Smooth muscle cell (in vitro differentiated cells): ENCODE results near the gene LLPH. TPM values are rescaled to one million over a fixed set of nuclear protein-coding genes. Genes with fewer than 3 reads are reported as not detected.

Source experiments
- DNase-seq: peaks from one replicate; lab custom pipeline; 2025; ENCODE audit not compliant: unreplicated experiment; lab: John Stamatoyannopoulos, UW
- H2AFZ ChIP-seq: fragments of 200-600 bp; sonication (generic); 2 replicates; pipeline ENCODE4 v1.6.0; 2016; ENCODE audit warnings: antibody characterized with exemption, low read depth, mild to moderate bottlenecking
- H3F3A ChIP-seq: fragments of 200-600 bp; sonication (generic); 2 replicates; pipeline ENCODE4 v1.6.0; 2017; ENCODE audit warnings: antibody characterized with exemption, low read depth
- H3K27ac ChIP-seq: fragments of 200-600 bp; sonication (generic); 2 replicates; pipeline ENCODE4 v1.5.1; 2016; ENCODE audit warnings: low read depth, mild to moderate bottlenecking
- H3K27me3 ChIP-seq: fragments of 200-600 bp; sonication (generic); 2 replicates; pipeline ENCODE4 v1.6.1; 2016; ENCODE audit warnings: low read depth, mild to moderate bottlenecking
- H3K36me3 ChIP-seq: fragments of 200-600 bp; sonication (generic); 2 replicates; pipeline ENCODE4 v1.5.1; 2016; ENCODE audit warnings: low read depth
- H3K4me1 ChIP-seq: fragments of 200-600 bp; sonication (generic); 2 replicates; pipeline ENCODE4 v1.5.1; 2016; ENCODE audit warnings: low read depth
- H3K4me2 ChIP-seq: fragments of 200-600 bp; sonication (generic); 2 replicates; pipeline ENCODE4 v1.6.0; 2016; ENCODE audit warnings: mild to moderate bottlenecking
- H3K4me3 ChIP-seq: fragments of 200-600 bp; sonication (generic); 2 replicates; pipeline ENCODE4 v1.5.1; 2016; ENCODE audit warnings: mild to moderate bottlenecking
- H3K79me2 ChIP-seq: fragments of 200-600 bp; sonication (generic); 2 replicates; pipeline ENCODE4 v1.6.0; 2016; ENCODE audit warnings: low read depth, mild to moderate bottlenecking
- H3K9ac ChIP-seq: fragments of 200-600 bp; sonication (generic); 2 replicates; pipeline ENCODE4 v1.6.0; 2016; ENCODE audit warnings: low read depth
- H3K9me3 ChIP-seq: fragments of 200-600 bp; sonication (generic); replicated peaks from 2 replicates; pipeline ENCODE4 v1.5.1; 2016; ENCODE audit warnings: low read depth
- H4K20me1 ChIP-seq: fragments of 200-600 bp; sonication (generic); 2 replicates; pipeline ENCODE4 v1.6.0; 2016; ENCODE audit warnings: low read depth
- WGBS: methylation state at CpG from one replicate; pipeline ENCODE4 v1.1.7; 2016; ENCODE audit warnings: low lambda C conversion rate; 5-methylcytosine and 5-hydroxymethylcytosine counted together
- polyA plus RNA-seq: library from polyadenylated mRNA; unstranded; fragments of >200 nt; fragmentation: Nextera tagmentation; extraction: Ambion mirVana; gene quantifications from 2 replicates; pipeline ENCODE4 v1.2.1, GENCODE V29; 2016
- total RNA-seq: library from RNA; depleted of rRNA; stranded (reverse); fragments of >200 nt; gene quantifications from 2 replicates; pipeline ENCODE4 v1.2.3, GENCODE V29; 2014
- TF ChIP-seq, protein P1 (sequence below): fragments of 200-600 bp; sonication (generic); IDR thresholded peaks from 2 replicates; pipeline ENCODE4 v1.5.1; 2017; ENCODE audit warnings: borderline replicate concordance, mild to moderate bottlenecking, antibody characterized with exemption; ENCODE audit not compliant: insufficient read depth, poor library complexity, severe bottlenecking

LLPH gene
- total and polyA plus RNA-seq, 2 experiments from 2014 or later: 9.2 to 33.1 TPM

DNA sequence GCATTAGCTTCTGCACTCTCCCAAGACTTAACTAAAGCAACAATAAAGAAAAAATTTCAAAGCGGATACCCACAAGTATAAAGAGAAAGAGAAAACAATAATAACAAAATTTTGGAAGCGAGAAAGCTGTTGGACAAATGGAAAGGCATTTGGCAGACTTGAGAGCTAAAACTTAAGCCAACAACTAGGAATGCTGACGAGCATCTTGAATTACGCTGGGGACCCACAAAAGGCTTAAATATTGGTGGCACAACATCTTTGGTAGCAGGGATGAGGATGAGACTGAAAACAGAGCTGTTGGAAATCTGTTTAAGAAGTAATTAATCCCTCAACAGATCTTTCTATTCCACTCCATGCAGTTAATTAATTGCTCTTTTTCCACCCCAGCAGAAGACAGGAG, 49.8 kb downstream of the LLPH start:
- H3K4me1 ChIP-seq: no peaks in the 10 kb centered on the region
- H3K27me3 ChIP-seq: no peaks in the 10 kb centered on the region
- no peaks in the 10 kb centered on the region for H4K20me1 ChIP-seq
- no peak for DNase-seq
- no peak overlapping the region for H2AFZ ChIP-seq
- 97% methylated on average over 4 of the region's 4 CpGs for WGBS
- H3K27ac ChIP-seq: no peak overlapping the region
- no peak overlapping the region for H3K4me3 ChIP-seq
- no peaks in the 10 kb centered on the region for H3F3A ChIP-seq
- H3K79me2 ChIP-seq: no peaks in the 10 kb centered on the region
- H3K9me3 ChIP-seq: no peaks in the 10 kb centered on the region
- TF ChIP-seq, protein P1, sequence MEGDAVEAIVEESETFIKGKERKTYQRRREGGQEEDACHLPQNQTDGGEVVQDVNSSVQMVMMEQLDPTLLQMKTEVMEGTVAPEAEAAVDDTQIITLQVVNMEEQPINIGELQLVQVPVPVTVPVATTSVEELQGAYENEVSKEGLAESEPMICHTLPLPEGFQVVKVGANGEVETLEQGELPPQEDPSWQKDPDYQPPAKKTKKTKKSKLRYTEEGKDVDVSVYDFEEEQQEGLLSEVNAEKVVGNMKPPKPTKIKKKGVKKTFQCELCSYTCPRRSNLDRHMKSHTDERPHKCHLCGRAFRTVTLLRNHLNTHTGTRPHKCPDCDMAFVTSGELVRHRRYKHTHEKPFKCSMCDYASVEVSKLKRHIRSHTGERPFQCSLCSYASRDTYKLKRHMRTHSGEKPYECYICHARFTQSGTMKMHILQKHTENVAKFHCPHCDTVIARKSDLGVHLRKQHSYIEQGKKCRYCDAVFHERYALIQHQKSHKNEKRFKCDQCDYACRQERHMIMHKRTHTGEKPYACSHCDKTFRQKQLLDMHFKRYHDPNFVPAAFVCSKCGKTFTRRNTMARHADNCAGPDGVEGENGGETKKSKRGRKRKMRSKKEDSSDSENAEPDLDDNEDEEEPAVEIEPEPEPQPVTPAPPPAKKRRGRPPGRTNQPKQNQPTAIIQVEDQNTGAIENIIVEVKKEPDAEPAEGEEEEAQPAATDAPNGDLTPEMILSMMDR: no peak
- no peak overlapping the region for H3K9ac ChIP-seq
- H3K4me2 ChIP-seq: no peak overlapping the region
- H3K36me3 ChIP-seq: no peaks in the 10 kb centered on the region

DNA sequence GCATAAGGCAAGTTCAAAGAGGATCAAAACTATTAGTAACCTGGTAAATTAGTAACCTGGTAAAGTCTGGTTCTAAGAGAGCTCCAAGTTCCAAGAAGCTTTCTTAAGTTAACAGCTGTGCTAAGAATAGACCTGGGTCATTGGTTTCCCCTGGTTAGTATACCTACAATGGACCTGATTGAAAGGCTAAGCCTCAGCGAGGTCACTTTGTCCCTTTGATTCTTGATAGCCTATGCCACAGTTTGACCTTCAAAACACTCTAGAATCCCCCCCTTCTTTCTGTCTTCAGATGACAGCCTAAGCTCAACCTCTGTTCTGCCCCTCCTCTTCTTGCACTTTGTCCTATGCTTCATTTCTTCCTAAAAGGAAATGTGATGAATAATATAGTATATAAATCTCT, 53.0 kb downstream of the LLPH start:
- H3K27me3 ChIP-seq: no peaks in the 10 kb centered on the region
- no peak overlapping the region for H2AFZ ChIP-seq
- DNase-seq: no peak
- no peak overlapping the region for H3K9ac ChIP-seq
- H3K9me3 ChIP-seq: no peaks in the 10 kb centered on the region
- WGBS: 92% methylated on average over 1 of the region's 1 CpG
- no peak overlapping the region for H3K4me3 ChIP-seq
- no peaks in the 10 kb centered on the region for H3K4me1 ChIP-seq
- H3F3A ChIP-seq: no peaks in the 10 kb centered on the region
- H3K79me2 ChIP-seq: no peaks in the 10 kb centered on the region
- H3K36me3 ChIP-seq: no peaks in the 10 kb centered on the region
- H4K20me1 ChIP-seq: no peaks in the 10 kb centered on the region
- no peak overlapping the region for H3K27ac ChIP-seq
- no peak overlapping the region for H3K4me2 ChIP-seq
- TF ChIP-seq, protein P1: no peak

DNA sequence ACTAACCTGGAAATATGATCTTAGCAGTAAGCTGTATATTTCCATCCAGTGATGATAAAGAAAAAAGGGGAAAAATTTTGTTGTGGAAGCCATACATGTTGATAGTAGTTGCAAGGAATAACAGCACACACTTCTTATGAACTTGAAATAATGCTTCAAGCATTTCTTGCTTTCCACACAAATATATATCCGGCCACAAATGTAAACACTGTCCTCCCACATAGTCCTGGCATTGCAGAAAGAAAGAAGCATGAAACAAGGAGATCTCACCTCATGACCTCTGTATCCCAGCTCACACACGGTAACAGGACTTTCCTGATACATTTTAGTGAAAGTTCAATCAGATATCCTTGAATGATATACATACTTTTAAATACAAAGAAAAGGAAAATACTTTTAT, 56.0 kb downstream of the LLPH start:
- TF ChIP-seq, protein P1: no peak
- no peaks in the 10 kb centered on the region for H3K4me1 ChIP-seq
- no peak overlapping the region for H3K4me3 ChIP-seq
- H2AFZ ChIP-seq: no peak overlapping the region
- no peaks in the 10 kb centered on the region for H3K27me3 ChIP-seq
- H3K36me3 ChIP-seq: no peaks in the 10 kb centered on the region
- H3F3A ChIP-seq: no peaks in the 10 kb centered on the region
- H3K9me3 ChIP-seq: no peaks in the 10 kb centered on the region
- no peaks in the 10 kb centered on the region for H4K20me1 ChIP-seq
- no peaks in the 10 kb centered on the region for H3K79me2 ChIP-seq
- no peak overlapping the region for H3K27ac ChIP-seq
- WGBS: 26% methylated on average over 2 of the region's 2 CpGs
- no peak for DNase-seq
- no peak overlapping the region for H3K9ac ChIP-seq
- peak overlapping the region; percentile 15 for H3K4me2 ChIP-seq

DNA sequence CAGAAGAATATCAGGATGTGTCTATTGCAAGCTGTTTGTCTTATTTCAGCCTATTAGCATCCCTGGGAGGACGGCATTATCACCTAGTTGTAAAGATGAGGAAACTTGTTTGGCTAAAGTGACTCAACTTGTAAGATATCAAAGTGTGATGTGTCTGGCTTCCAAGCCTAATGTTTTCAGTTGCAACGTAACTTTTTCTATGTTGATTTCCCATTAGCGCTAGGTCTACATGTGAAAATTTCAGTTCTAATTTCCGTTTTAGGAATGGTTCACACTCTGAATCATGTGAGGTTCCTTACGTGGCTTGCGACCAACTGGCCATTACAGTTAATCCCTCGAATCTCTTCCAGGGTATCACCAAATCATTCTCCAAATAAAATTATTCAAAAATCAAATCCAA, 58.0 kb downstream of the LLPH start:
- H3K4me1 ChIP-seq: no peaks in the 10 kb centered on the region
- H3K27me3 ChIP-seq: no peaks in the 10 kb centered on the region
- H3K27ac ChIP-seq: no peak overlapping the region
- H3K9ac ChIP-seq: no peak overlapping the region
- H3F3A ChIP-seq: no peaks in the 10 kb centered on the region
- TF ChIP-seq, protein P1: no peak
- no peak for DNase-seq
- H3K36me3 ChIP-seq: no peaks in the 10 kb centered on the region
- H3K79me2 ChIP-seq: no peaks in the 10 kb centered on the region
- WGBS: 77% methylated on average over 7 of the region's 7 CpGs
- no peak overlapping the region for H3K4me2 ChIP-seq
- no peaks in the 10 kb centered on the region for H3K9me3 ChIP-seq
- H2AFZ ChIP-seq: no peak overlapping the region
- H3K4me3 ChIP-seq: no peak overlapping the region
- H4K20me1 ChIP-seq: no peaks in the 10 kb centered on the region
